RWPE2 (cell line): ENCODE data around the gene UBL4A.

Experiments used
- ATAC-seq: fragments of 200-7000 bp; cut with Tn5 transposase; 3 replicates; pipeline ENCODE4 v1.9.1; 2021; ENCODE audit warnings: low read depth
- DNase-seq: peaks from one replicate; pipeline ENCODE4 v3.0.0-alpha.2; 2020; ENCODE audit warnings: low spot score
- H3K27ac ChIP-seq: fragments of 450-650 bp; 2 replicates; pipeline ENCODE4 v1.5.1; 2017; ENCODE audit warnings: mild to moderate bottlenecking; ENCODE audit not compliant: poor library complexity, severe bottlenecking
- H3K27me3 ChIP-seq: fragments of 250-450 bp; sonication (Bioruptor Pico); 2 replicates; pipeline ENCODE4 v1.5.1; 2021; ENCODE audit warnings: mild to moderate bottlenecking, moderate library complexity; ENCODE audit not compliant: insufficient read depth, poor library complexity, severe bottlenecking
- H3K36me3 ChIP-seq: fragments of 250-450 bp; sonication (Bioruptor Pico); 2 replicates; pipeline ENCODE4 v1.5.1; 2020; ENCODE audit warnings: low read depth, mild to moderate bottlenecking, moderate library complexity
- H3K4me1 ChIP-seq: fragments of 250-450 bp; sonication (Bioruptor Pico); 2 replicates; pipeline ENCODE4 v1.5.1; 2021; ENCODE audit warnings: mild to moderate bottlenecking, moderate library complexity; ENCODE audit not compliant: insufficient read depth, poor library complexity, severe bottlenecking
- H3K4me3 ChIP-seq: fragments of 250-450 bp; sonication (Bioruptor Pico); 2 replicates; pipeline ENCODE4 v1.5.1; 2021; ENCODE audit warnings: mild to moderate bottlenecking, moderate library complexity; ENCODE audit not compliant: severe bottlenecking
- H3K9me3 ChIP-seq: fragments of 250-450 bp; sonication (Bioruptor Pico); 2 replicates; pipeline ENCODE4 v1.5.1; 2021; ENCODE audit warnings: mild to moderate bottlenecking, moderate library complexity; ENCODE audit not compliant: severe bottlenecking
- TF ChIP-seq, protein P1 (sequence below): fragments of 450-650 bp; IDR thresholded peaks from one replicate; pipeline ENCODE4 v1.5.1; 2017; ENCODE audit warnings: mild to moderate bottlenecking, moderate library complexity; ENCODE audit not compliant: poor library complexity, severe bottlenecking

Gene UBL4A

DNA sequence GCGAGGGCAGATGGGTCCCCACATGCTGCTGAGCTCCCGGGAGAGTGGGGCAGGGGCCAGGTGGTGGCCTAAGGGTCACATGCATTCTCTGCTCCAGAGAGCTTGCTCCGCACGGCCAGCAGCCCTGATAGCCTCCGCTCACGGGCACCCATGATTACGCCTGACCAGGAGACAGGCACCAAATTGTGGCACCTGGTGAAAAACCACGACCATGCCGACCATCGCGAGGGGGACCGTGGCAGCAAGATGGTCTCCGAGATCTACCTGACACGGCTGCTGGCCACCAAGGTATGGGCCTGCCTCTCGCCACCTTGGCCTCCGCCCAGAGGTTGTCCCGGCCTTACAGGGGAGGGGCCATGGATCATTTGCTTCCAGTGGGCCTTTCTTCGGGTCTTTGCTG is 16.5 kb downstream of the UBL4A start:
- TF ChIP-seq, protein P1, sequence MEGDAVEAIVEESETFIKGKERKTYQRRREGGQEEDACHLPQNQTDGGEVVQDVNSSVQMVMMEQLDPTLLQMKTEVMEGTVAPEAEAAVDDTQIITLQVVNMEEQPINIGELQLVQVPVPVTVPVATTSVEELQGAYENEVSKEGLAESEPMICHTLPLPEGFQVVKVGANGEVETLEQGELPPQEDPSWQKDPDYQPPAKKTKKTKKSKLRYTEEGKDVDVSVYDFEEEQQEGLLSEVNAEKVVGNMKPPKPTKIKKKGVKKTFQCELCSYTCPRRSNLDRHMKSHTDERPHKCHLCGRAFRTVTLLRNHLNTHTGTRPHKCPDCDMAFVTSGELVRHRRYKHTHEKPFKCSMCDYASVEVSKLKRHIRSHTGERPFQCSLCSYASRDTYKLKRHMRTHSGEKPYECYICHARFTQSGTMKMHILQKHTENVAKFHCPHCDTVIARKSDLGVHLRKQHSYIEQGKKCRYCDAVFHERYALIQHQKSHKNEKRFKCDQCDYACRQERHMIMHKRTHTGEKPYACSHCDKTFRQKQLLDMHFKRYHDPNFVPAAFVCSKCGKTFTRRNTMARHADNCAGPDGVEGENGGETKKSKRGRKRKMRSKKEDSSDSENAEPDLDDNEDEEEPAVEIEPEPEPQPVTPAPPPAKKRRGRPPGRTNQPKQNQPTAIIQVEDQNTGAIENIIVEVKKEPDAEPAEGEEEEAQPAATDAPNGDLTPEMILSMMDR: no peak
- no peak for DNase-seq
- H3K27me3 ChIP-seq: no peaks in the 10 kb centered on the region
- no peaks in the 10 kb centered on the region for H3K4me1 ChIP-seq
- ATAC-seq: no peak
- H3K4me3 ChIP-seq: no peak overlapping the region
- no peak overlapping the region for H3K27ac ChIP-seq
- H3K9me3 ChIP-seq: no peaks in the 10 kb centered on the region
- no peaks in the 10 kb centered on the region for H3K36me3 ChIP-seq

DNA sequence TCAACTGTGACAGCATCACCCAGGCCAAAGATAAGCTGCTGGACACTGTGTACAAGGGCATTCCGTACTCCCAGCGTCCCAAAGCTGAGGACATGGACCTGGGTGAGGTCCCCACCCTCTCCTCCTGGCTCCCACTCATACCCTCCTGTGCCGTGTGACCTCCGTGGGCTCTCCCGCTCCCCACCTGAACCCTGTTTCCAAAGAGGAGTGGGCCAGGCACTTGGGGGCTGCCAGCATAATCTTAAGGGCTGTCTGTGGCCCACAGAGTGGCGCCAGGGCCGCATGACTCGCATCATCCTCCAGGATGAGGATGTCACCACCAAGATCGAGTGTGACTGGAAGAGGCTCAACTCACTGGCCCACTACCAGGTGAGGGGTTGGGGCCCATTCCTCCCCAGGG is 17.3 kb downstream of the UBL4A start:
- Histone ChIP-seq H3K4me1 (no peaks in the 10 kb centered on the region), H3K9me3 (no peaks in the 10 kb centered on the region), H3K27me3 (no peaks in the 10 kb centered on the region), H3K4me3 (no peak overlapping the region), H3K36me3 (0 out of 2 replicates have a peak, but pooled peaks cover 3% of the 10 kb centered on the region), H3K27ac (no peak overlapping the region)
- TF ChIP-seq, protein P1: no peak
- ATAC-seq (no peak), DNase-seq (no peak)

DNA sequence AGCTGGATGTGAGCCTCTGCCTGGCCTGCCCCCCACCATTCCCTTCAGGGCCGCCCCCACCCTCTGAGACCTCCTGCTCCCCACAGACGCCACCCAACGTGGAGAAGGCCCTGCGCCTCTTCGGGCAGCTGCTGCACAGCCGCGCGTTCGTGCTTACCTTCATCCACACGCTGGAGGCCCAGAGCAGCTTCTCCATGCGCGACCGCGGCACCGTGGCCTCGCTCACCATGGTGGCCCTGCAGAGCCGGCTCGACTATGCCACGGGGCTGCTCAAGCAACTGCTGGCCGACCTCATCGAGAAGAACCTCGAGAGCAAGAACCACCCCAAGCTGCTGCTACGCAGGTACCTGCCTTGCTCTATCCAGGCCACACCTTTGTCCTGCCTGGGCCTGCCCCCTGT is 18.2 kb downstream of the UBL4A start:
- Histone ChIP-seq H3K4me3 (no peak overlapping the region), H3K27ac (no peak overlapping the region), H3K27me3 (no peaks in the 10 kb centered on the region), H3K4me1 (no peaks in the 10 kb centered on the region), H3K36me3 (0 out of 2 replicates have a peak, but pooled peaks cover 3% of the 10 kb centered on the region), H3K9me3 (no peaks in the 10 kb centered on the region)
- no peak for ATAC-seq
- DNase-seq: no peak
- TF ChIP-seq, protein P1: no peak

DNA sequence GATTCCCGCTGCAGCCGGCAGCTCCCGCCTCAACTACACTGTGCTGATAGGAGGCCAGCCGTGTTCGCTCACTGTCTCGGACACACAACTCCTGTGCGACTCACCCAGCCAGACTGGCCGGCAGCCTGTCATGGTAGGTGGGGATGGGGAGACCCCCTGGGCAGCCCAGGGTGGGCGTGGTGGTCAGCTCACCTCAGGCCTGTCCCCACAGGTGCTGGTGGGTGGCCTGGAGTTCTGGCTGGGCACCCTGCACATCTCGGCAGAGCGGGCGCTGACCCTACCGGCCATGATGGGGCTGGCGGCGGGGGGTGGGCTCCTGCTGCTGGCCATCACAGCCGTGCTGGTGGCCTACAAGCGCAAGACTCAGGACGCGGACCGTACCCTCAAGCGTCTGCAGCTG is 18.9 kb downstream of the UBL4A start:
- H3K27ac ChIP-seq: no peak overlapping the region
- no peaks in the 10 kb centered on the region for H3K27me3 ChIP-seq
- H3K4me1 ChIP-seq: no peaks in the 10 kb centered on the region
- ATAC-seq: no peak
- no peaks in the 10 kb centered on the region for H3K9me3 ChIP-seq
- TF ChIP-seq, protein P1: no peak
- H3K36me3 ChIP-seq: peaks cover 3% of the 10 kb centered on the region; the same call in 1 of the 2 replicates
- H3K4me3 ChIP-seq: no peak overlapping the region
- DNase-seq: no peak

DNA sequence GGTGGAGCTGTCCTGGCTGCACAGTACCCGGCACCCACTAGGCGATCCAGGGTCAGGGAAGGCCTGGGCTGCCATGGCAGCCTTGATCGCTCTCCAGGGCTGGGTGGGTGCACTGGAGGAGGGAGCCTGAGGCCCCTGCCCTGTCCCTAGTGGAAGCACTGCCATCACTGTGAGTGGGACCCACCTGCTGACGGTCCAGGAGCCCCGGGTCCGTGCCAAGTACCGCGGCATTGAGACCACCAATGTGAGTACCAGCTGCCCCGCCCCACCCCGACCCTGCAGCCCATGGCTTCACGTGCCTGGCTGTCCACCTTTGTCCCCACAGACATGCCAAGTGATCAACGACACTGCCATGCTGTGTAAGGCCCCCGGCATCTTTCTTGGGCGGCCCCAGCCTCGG is 19.5 kb downstream of the UBL4A start:
- TF ChIP-seq, protein P1: no peak
- no peak for DNase-seq
- no peak overlapping the region for H3K27ac ChIP-seq
- no peaks in the 10 kb centered on the region for H3K27me3 ChIP-seq
- no peak for ATAC-seq
- no peak overlapping the region for H3K4me3 ChIP-seq
- no peaks in the 10 kb centered on the region for H3K4me1 ChIP-seq
- H3K9me3 ChIP-seq: no peaks in the 10 kb centered on the region
- peaks cover 6% of the 10 kb centered on the region for H3K36me3 ChIP-seq
